PC-9 (cell line): Measurements from ENCODE around the gene TTC5.

Experiments used
- EZH2 ChIP-seq: fragments of 200-600 bp; sonication (generic); IDR thresholded peaks from 2 replicates; pipeline ENCODE4 v1.8.0; 2017; ENCODE audit warnings: antibody characterized with exemption, low read depth
- TF ChIP-seq, protein P1 (sequence below): fragments of 200-600 bp; sonication (generic); conservative IDR thresholded peaks from 2 replicates; pipeline ENCODE4 v1.6.1; 2017; ENCODE audit warnings: mixed run types, antibody characterized with exemption, mild to moderate bottlenecking, moderate library complexity

DNA sequence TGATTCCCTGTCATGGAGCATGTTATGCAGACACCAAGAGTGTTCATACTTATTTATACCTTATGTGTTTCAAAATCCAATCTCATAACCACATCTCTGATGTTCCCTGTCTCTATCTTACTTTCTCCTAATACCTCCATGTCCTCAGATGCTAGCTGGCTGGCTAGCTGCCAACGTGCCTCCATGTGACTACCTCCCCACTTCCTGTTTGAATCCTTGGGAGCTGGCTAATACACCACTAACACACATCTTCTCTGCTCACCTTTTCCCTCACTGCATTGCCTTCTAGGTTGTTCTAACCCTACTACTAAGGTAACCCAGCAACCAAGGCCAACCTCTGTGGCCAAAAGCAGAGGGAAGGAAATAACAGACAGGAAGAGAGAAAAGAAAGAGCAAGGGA lies 27.3 kb downstream of the TTC5 start:
- TF ChIP-seq, protein P1, sequence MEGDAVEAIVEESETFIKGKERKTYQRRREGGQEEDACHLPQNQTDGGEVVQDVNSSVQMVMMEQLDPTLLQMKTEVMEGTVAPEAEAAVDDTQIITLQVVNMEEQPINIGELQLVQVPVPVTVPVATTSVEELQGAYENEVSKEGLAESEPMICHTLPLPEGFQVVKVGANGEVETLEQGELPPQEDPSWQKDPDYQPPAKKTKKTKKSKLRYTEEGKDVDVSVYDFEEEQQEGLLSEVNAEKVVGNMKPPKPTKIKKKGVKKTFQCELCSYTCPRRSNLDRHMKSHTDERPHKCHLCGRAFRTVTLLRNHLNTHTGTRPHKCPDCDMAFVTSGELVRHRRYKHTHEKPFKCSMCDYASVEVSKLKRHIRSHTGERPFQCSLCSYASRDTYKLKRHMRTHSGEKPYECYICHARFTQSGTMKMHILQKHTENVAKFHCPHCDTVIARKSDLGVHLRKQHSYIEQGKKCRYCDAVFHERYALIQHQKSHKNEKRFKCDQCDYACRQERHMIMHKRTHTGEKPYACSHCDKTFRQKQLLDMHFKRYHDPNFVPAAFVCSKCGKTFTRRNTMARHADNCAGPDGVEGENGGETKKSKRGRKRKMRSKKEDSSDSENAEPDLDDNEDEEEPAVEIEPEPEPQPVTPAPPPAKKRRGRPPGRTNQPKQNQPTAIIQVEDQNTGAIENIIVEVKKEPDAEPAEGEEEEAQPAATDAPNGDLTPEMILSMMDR: no peak
- no peak for TF ChIP-seq EZH2
